ENCODE results near the gene GPR4.
A peak's percentile ranks its signal among the peaks of the same experiment; 100 is the strongest.
"Not testable (repeated sequence)": the region's sequence is repeated elsewhere in the genome, so short reads cannot be mapped to it uniquely, and the experiment has no call there.

The GPR4 gene

GRCh38 chr19:45636902-45637301 is 34.9 kb upstream of the GPR4 start:
- Histone ChIP-seq H3K36me3 (ENCODE audit: control insufficient read depth in 4 of 4, insufficient read depth in 4 of 4, low read length in 3 of 4) (peaks cover 0 to 9% (median 1%) of the 10 kb centered on the region in 4 experiments), H3K4me1 (ENCODE audit: control extremely low read depth in 1 of 4, control insufficient read depth in 4 of 4, insufficient read depth in 4 of 4, low read length in 3 of 4) (peaks cover 0 to 28% (median 24%) of the 10 kb centered on the region in 4 experiments), H3K4me3 (ENCODE audit: control insufficient read depth in 1 of 7, extremely low read depth in 1 of 7, insufficient read depth in 4 of 7, low read depth in 2 of 7, low read length in 6 of 7) (no peak overlapping the region), H3K27me3 (replicated peaks in 2 of 5; ENCODE audit: control insufficient read depth in 4 of 5, insufficient read depth in 5 of 5, low read length in 4 of 5) (no peaks in the 10 kb centered on the region), H3K27ac (ENCODE audit: insufficient read depth in 1 of 2, low read depth in 1 of 2, low read length in 2 of 2, poor library complexity in 1 of 2, severe bottlenecking in 2 of 2) (no peak overlapping the region), H3K9me3 (ENCODE audit: control extremely low read depth in 1 of 5, control insufficient read depth in 4 of 5, insufficient read depth in 2 of 5, low read depth in 1 of 5, low read length in 4 of 5) (no peaks in the 10 kb centered on the region)
- ChIA-PET CTCF (no interaction called here), POLR2A (no interaction called here)
- no peak for DNase-seq
- WGBS (ENCODE audit: insufficient coverage): 100% methylated on average over 1 of the region's 2 CpGs

GRCh38 chr19:45636275-45636674 is 34.3 kb upstream of the GPR4 start:
- no peaks in the 10 kb centered on the region for H3K27me3 ChIP-seq (replicated peaks in 2 of 5; ENCODE audit: control insufficient read depth in 4 of 5, insufficient read depth in 5 of 5, low read length in 4 of 5)
- no peak overlapping the region for H3K4me3 ChIP-seq (ENCODE audit: control insufficient read depth in 1 of 7, extremely low read depth in 1 of 7, insufficient read depth in 4 of 7, low read depth in 2 of 7, low read length in 6 of 7)
- H3K4me1 ChIP-seq (ENCODE audit: control extremely low read depth in 1 of 4, control insufficient read depth in 4 of 4, insufficient read depth in 4 of 4, low read length in 3 of 4): peaks cover 0 to 22% (median 18%) of the 10 kb centered on the region in 4 experiments
- ChIA-PET POLR2A (no interaction called here), CTCF (interaction anchor here (1.1 kb wide), 1 partner anchor 9 kb away, joined by 3 read pairs; no protein-coding TSS in a partner anchor)
- no CpG with 5 or more reads among the region's 1 CpG for WGBS (ENCODE audit: insufficient coverage)
- DNase-seq: no peak
- no peak overlapping the region for H3K27ac ChIP-seq (ENCODE audit: insufficient read depth in 1 of 2, low read depth in 1 of 2, low read length in 2 of 2, poor library complexity in 1 of 2, severe bottlenecking in 2 of 2)
- no peaks in the 10 kb centered on the region for H3K9me3 ChIP-seq (ENCODE audit: control extremely low read depth in 1 of 5, control insufficient read depth in 4 of 5, insufficient read depth in 2 of 5, low read depth in 1 of 5, low read length in 4 of 5)
- peaks cover 0 to 9% (median 1%) of the 10 kb centered on the region in 4 experiments for H3K36me3 ChIP-seq (ENCODE audit: control insufficient read depth in 4 of 4, insufficient read depth in 4 of 4, low read length in 3 of 4)

DNA sequence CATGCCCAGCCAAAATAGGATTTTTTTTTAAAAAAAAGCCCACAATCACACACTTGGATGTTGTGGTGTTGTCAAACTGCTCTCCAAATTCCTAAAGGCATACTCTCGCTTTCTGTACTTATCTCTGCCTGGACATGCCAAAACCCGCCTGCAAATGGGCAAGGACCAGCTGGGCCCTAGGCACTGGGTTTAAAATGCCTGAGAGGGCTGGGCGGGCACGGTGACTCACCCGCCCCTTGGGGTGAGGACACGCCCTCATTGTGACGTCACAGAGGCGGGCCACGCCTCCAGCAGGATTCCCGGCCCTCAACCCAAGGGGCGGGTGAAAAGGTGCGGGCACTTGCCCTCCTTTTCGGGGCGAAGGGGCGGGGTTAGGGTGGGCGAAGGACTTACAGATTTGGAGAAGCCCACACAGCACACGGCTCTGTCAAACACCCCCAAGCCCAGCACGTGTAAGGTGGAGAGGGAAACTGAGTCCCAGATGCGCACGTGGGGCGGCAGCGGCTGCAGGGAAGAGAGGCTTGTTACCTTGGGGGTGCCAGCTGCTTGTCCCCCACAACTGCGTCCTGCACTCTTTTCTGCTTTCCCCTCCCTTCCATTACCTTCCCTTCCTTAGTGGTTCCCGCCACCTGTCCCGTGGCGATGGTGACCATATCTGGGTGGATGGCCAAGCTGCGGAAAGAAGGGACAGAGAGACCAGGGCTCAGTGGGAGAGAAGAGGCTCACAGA is 30.6 kb upstream of the GPR4 start:
- H3K9me3 ChIP-seq (ENCODE audit: control extremely low read depth in 1 of 5, control insufficient read depth in 4 of 5, insufficient read depth in 2 of 5, low read depth in 1 of 5, low read length in 4 of 5): no peaks in the 10 kb centered on the region
- peak; percentile 34 to 39 (median 37) for DNase-seq
- H3K27ac ChIP-seq (ENCODE audit: insufficient read depth in 1 of 2, low read depth in 1 of 2, low read length in 2 of 2, poor library complexity in 1 of 2, severe bottlenecking in 2 of 2): no peak overlapping the region
- H3K4me3 ChIP-seq (ENCODE audit: control insufficient read depth in 1 of 7, extremely low read depth in 1 of 7, insufficient read depth in 4 of 7, low read depth in 2 of 7, low read length in 6 of 7): no peak overlapping the region
- H3K27me3 ChIP-seq (replicated peaks in 2 of 5; ENCODE audit: control insufficient read depth in 4 of 5, insufficient read depth in 5 of 5, low read length in 4 of 5): no peaks in the 10 kb centered on the region
- H3K4me1 ChIP-seq (ENCODE audit: control extremely low read depth in 1 of 4, control insufficient read depth in 4 of 4, insufficient read depth in 4 of 4, low read length in 3 of 4): no peaks in the 10 kb centered on the region
- ChIA-PET POLR2A (no interaction called here), CTCF (interaction anchor here (0.7 kb wide), 1 partner anchor 9 kb away, joined by 3 read pairs; no protein-coding TSS in a partner anchor)
- 91% methylated on average over 17 of the region's 27 CpGs for WGBS (ENCODE audit: insufficient coverage)
- H3K36me3 ChIP-seq (ENCODE audit: control insufficient read depth in 4 of 4, insufficient read depth in 4 of 4, low read length in 3 of 4): peaks cover 7 to 29% (median 11%) of the 10 kb centered on the region in 4 experiments

- WGBS (ENCODE audit: insufficient coverage): 100% methylated on average over 2 of the region's 2 CpGs
- no peaks in the 10 kb centered on the region for H3K4me1 ChIP-seq (ENCODE audit: control extremely low read depth in 1 of 4, control insufficient read depth in 4 of 4, insufficient read depth in 4 of 4, low read length in 3 of 4)
- H3K27ac ChIP-seq (ENCODE audit: insufficient read depth in 1 of 2, low read depth in 1 of 2, low read length in 2 of 2, poor library complexity in 1 of 2, severe bottlenecking in 2 of 2): no peak overlapping the region
- CTCF ChIA-PET: interaction anchor here (1.2 to 1.9 kb wide), 3 partner anchors 22 to 39 kb away, joined by 3 to 5 read pairs (median 4); no protein-coding TSS in a partner anchor
- no peak overlapping the region for H3K4me3 ChIP-seq (ENCODE audit: control insufficient read depth in 1 of 7, extremely low read depth in 1 of 7, insufficient read depth in 4 of 7, low read depth in 2 of 7, low read length in 6 of 7)
- no peaks in the 10 kb centered on the region for H3K27me3 ChIP-seq (replicated peaks in 2 of 5; ENCODE audit: control insufficient read depth in 4 of 5, insufficient read depth in 5 of 5, low read length in 4 of 5)
- H3K9me3 ChIP-seq (ENCODE audit: control extremely low read depth in 1 of 5, control insufficient read depth in 4 of 5, insufficient read depth in 2 of 5, low read depth in 1 of 5, low read length in 4 of 5): no peaks in the 10 kb centered on the region
- DNase-seq: no peak
- H3K36me3 ChIP-seq (ENCODE audit: control insufficient read depth in 4 of 4, insufficient read depth in 4 of 4, low read length in 3 of 4): peaks cover 7 to 38% (median 14%) of the 10 kb centered on the region in 4 experiments
- POLR2A ChIA-PET: no interaction called here
These were observed 28.5 kb upstream of the GPR4 start for GRCh38 chr19:45630463-45630862.

DNA sequence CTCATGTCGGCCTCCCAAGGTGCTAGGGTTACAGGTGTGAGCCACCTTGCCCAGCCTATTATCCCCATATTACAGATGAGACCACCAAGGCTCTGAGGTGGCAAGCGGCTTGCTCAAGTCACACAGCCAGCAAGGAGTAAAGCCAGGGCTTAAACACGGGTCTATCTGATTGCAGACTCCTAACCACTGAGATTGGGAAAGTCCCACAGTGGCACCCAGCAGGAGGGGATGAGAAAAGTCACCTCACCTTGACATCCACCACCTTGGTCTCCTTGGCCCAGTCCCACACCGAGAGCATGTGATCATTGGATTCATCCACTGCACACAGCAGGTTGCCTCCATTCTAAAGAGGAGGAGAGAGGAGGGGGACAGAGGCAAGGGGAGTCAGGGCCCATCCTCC is 27.7 kb upstream of the GPR4 start:
- no peak overlapping the region for H3K4me3 ChIP-seq (ENCODE audit: control insufficient read depth in 1 of 7, extremely low read depth in 1 of 7, insufficient read depth in 4 of 7, low read depth in 2 of 7, low read length in 6 of 7)
- ChIA-PET POLR2A (no interaction called here), CTCF (interaction anchor here (1.3 kb wide), 1 partner anchor 114 kb away, joined by 3 read pairs; no protein-coding TSS in a partner anchor)
- H3K27ac ChIP-seq (ENCODE audit: insufficient read depth in 1 of 2, low read depth in 1 of 2, low read length in 2 of 2, poor library complexity in 1 of 2, severe bottlenecking in 2 of 2): no peak overlapping the region
- H3K36me3 ChIP-seq (ENCODE audit: control insufficient read depth in 4 of 4, insufficient read depth in 4 of 4, low read length in 3 of 4): peaks cover 7 to 43% (median 14%) of the 10 kb centered on the region in 4 experiments
- H3K4me1 ChIP-seq (ENCODE audit: control extremely low read depth in 1 of 4, control insufficient read depth in 4 of 4, insufficient read depth in 4 of 4, low read length in 3 of 4): no peaks in the 10 kb centered on the region
- 100% methylated on average over 1 of the region's 4 CpGs for WGBS (ENCODE audit: insufficient coverage)
- H3K27me3 ChIP-seq (replicated peaks in 2 of 5; ENCODE audit: control insufficient read depth in 4 of 5, insufficient read depth in 5 of 5, low read length in 4 of 5): no peaks in the 10 kb centered on the region
- H3K9me3 ChIP-seq (ENCODE audit: control extremely low read depth in 1 of 5, control insufficient read depth in 4 of 5, insufficient read depth in 2 of 5, low read depth in 1 of 5, low read length in 4 of 5): no peaks in the 10 kb centered on the region
- no peak for DNase-seq

GRCh38 chr19:45628219-45628618 is 26.2 kb upstream of the GPR4 start:
- CTCF ChIA-PET; H3K4me1 ChIP-seq (ENCODE audit: control extremely low read depth in 1 of 4, control insufficient read depth in 4 of 4, insufficient read depth in 4 of 4, low read length in 3 of 4); H3K9me3 ChIP-seq (ENCODE audit: control extremely low read depth in 1 of 5, control insufficient read depth in 4 of 5, insufficient read depth in 2 of 5, low read depth in 1 of 5, low read length in 4 of 5); H3K27ac ChIP-seq (ENCODE audit: insufficient read depth in 1 of 2, low read depth in 1 of 2, low read length in 2 of 2, poor library complexity in 1 of 2, severe bottlenecking in 2 of 2); POLR2A ChIA-PET; H3K4me3 ChIP-seq (ENCODE audit: control insufficient read depth in 1 of 7, extremely low read depth in 1 of 7, insufficient read depth in 4 of 7, low read depth in 2 of 7, low read length in 6 of 7); H3K27me3 ChIP-seq (replicated peaks in 2 of 5; ENCODE audit: control insufficient read depth in 4 of 5, insufficient read depth in 5 of 5, low read length in 4 of 5); DNase-seq: not testable (repeated sequence)
- peaks cover 10 to 56% (median 17%) of the 10 kb centered on the region in 4 experiments for H3K36me3 ChIP-seq (ENCODE audit: control insufficient read depth in 4 of 4, insufficient read depth in 4 of 4, low read length in 3 of 4)
- 97% methylated on average over 7 of the region's 7 CpGs for WGBS (ENCODE audit: insufficient coverage)

DNA sequence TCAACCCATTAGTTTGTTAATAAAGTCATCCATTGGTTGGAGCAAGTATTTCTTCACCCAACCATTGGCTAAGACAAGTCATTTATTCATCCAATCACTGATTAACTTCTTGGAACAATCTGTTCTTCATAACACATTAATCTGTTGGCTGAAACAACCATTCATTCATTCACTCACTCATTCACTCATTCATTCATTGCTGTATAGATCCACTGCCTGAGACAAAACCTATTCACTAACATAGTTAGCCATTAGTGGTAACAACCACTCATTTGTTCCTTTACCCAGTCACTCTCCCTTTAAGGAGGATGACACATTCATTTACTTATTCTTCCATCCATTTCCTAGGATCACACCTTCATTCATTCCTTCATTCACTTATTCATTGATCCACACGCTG is 22.0 kb upstream of the GPR4 start:
- H3K27ac ChIP-seq (ENCODE audit: insufficient read depth in 1 of 2, low read depth in 1 of 2, low read length in 2 of 2, poor library complexity in 1 of 2, severe bottlenecking in 2 of 2): no peak overlapping the region
- no peak for DNase-seq
- ChIA-PET CTCF (interaction anchor here (0.6 to 1.0 kb wide), 2 partner anchors 20 to 886 kb away, joined by 3 to 4 read pairs; no protein-coding TSS in a partner anchor), POLR2A (no interaction called here)
- peaks cover 7 to 74% (median 27%) of the 10 kb centered on the region in 4 experiments for H3K36me3 ChIP-seq (ENCODE audit: control insufficient read depth in 4 of 4, insufficient read depth in 4 of 4, low read length in 3 of 4)
- WGBS (ENCODE audit: insufficient coverage): no CpG with 5 or more reads among the region's 1 CpG
- H3K4me3 ChIP-seq (ENCODE audit: control insufficient read depth in 1 of 7, extremely low read depth in 1 of 7, insufficient read depth in 4 of 7, low read depth in 2 of 7, low read length in 6 of 7): no peak overlapping the region
- no peaks in the 10 kb centered on the region for H3K4me1 ChIP-seq (ENCODE audit: control extremely low read depth in 1 of 4, control insufficient read depth in 4 of 4, insufficient read depth in 4 of 4, low read length in 3 of 4)
- H3K9me3 ChIP-seq (ENCODE audit: control extremely low read depth in 1 of 5, control insufficient read depth in 4 of 5, insufficient read depth in 2 of 5, low read depth in 1 of 5, low read length in 4 of 5): no peaks in the 10 kb centered on the region
- no peaks in the 10 kb centered on the region for H3K27me3 ChIP-seq (replicated peaks in 2 of 5; ENCODE audit: control insufficient read depth in 4 of 5, insufficient read depth in 5 of 5, low read length in 4 of 5)
